Measurements from ENCODE around the gene PGF. TPM values are rescaled to one million over a fixed set of nuclear protein-coding genes. Genes with fewer than 3 reads are reported as not detected.

PGF gene
- total RNA-seq, 4 donors from 2014 or later, result 9.7 to 10.5 (median 10.1) TPM; not detected in 1

DNA sequence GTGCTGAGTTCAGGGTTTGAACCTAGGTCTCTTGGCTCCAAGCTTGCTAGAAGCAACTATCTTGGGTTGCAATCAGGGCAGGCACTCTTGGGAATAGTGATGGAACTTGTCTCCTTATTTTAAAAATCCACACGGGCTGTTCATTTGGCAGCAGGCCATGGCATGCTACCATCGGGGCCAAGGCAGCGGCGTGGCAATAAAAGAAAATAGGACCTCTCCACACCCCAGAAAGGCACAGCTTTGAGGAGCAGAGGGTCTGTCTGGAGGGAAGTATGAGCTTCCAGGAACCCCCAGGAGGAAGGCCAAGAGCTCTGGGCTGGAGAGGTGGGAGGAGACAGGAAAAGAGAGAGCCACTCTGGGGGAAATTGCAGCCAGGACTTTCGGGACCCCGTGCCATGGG, 47.7 kb downstream of the PGF start:
- Histone ChIP-seq H3K27ac (no peak overlapping the region), H3K4me1 (peaks cover 6 to 16% (median 11%) of the 10 kb centered on the region in 4 donors), H3K36me3 (peaks cover 0 to 6% (median 0%) of the 10 kb centered on the region in 4 donors), H3K9me3 (no peaks in the 10 kb centered on the region), H3K27me3 (no peaks in the 10 kb centered on the region), H3K4me3 (no peak overlapping the region)
- DNase-seq, result no peak
- in situ Hi-C loops (cut with MboI; ENCODE audit: low pct_ligation_motif_present in 1 of 4, low pct_unique_long_range_greater_than_20kb in 1 of 4, low sequenced_read_pairs in 3 of 4), result no loop called here
- 30 to 40% methylated on average over 1 to 6 of the region's 6 CpGs for WGBS, 2 donors (ENCODE audit: low coverage in 1 of 2)
- TF ChIP-seq, protein P1, sequence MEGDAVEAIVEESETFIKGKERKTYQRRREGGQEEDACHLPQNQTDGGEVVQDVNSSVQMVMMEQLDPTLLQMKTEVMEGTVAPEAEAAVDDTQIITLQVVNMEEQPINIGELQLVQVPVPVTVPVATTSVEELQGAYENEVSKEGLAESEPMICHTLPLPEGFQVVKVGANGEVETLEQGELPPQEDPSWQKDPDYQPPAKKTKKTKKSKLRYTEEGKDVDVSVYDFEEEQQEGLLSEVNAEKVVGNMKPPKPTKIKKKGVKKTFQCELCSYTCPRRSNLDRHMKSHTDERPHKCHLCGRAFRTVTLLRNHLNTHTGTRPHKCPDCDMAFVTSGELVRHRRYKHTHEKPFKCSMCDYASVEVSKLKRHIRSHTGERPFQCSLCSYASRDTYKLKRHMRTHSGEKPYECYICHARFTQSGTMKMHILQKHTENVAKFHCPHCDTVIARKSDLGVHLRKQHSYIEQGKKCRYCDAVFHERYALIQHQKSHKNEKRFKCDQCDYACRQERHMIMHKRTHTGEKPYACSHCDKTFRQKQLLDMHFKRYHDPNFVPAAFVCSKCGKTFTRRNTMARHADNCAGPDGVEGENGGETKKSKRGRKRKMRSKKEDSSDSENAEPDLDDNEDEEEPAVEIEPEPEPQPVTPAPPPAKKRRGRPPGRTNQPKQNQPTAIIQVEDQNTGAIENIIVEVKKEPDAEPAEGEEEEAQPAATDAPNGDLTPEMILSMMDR (IDR thresholded peaks at IDR 0.05), result no peak
- TF ChIP-seq POLR2A (IDR thresholded peaks at IDR 0.05) (no peak), POLR2AphosphoS5 (IDR thresholded peaks at IDR 0.05) (no peak), EP300 (IDR thresholded peaks at IDR 0.05; ENCODE audit: low read depth) (no peak)
- intact Hi-C loops (cut with DNase I; ENCODE audit: low total_unique reads), result loop anchor here (5.0 kb wide), 1 partner anchor 45 kb away; no protein-coding TSS in a partner anchor

DNA sequence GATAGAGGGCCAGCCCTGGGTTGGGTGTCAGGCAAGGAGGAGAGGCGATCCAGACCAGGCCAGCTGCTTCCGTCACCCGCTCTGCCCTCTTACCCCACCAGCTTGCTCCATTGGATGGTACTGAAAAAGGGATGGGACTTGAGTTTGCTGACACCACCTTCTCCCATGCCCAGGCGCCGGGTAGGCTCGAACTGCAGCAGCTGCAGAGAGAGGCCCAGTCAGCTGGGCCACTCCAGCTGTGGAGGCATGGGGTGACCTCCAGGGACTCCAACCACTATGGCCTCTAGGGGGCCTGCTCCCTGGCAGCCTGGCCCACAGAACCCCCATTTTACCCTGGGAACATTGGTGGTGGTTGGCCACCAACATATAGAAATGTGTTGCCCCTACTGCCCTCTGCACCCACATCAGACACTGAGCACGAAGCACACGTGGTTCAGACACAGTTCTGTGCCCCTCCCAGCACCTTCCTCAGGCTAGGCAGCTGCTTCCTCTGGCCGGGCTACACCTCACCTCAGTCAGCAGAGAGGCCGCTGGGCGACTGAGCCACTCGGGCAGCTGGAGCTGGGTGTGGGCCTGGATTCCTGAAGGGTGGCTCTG, 48.4 kb downstream of the PGF start:
- intact Hi-C loops (cut with DNase I; ENCODE audit: low total_unique reads), result loop anchor here (5.0 kb wide), 1 partner anchor 45 kb away; no protein-coding TSS in a partner anchor
- in situ Hi-C loops (cut with MboI; ENCODE audit: low pct_ligation_motif_present in 1 of 4, low pct_unique_long_range_greater_than_20kb in 1 of 4, low sequenced_read_pairs in 3 of 4), result no loop called here
- no peak overlapping the region for H3K4me3 ChIP-seq
- H3K9me3 ChIP-seq, result no peaks in the 10 kb centered on the region
- peak; percentile 62 for DNase-seq
- no peak overlapping the region for H3K27ac ChIP-seq
- H3K36me3 ChIP-seq, result peaks cover 0 to 13% (median 1%) of the 10 kb centered on the region in 4 donors
- TF ChIP-seq EP300 (IDR thresholded peaks at IDR 0.05; ENCODE audit: low read depth), result no peak
- TF ChIP-seq, protein P1 (IDR thresholded peaks at IDR 0.05), result peak in 3 of 5 experiments; percentile 12 to 29 (median 18)
- TF ChIP-seq POLR2A (IDR thresholded peaks at IDR 0.05), result peak; percentile 6
- TF ChIP-seq POLR2AphosphoS5 (IDR thresholded peaks at IDR 0.05), result no peak
- H3K27me3 ChIP-seq, result no peaks in the 10 kb centered on the region
- peaks cover 6 to 16% (median 11%) of the 10 kb centered on the region in 4 donors for H3K4me1 ChIP-seq
- 62% methylated on average over 12 of the region's 12 CpGs; no CpG with 5 or more reads in 1 of the 2 donors for WGBS, 2 donors (ENCODE audit: low coverage in 1 of 2)

DNA sequence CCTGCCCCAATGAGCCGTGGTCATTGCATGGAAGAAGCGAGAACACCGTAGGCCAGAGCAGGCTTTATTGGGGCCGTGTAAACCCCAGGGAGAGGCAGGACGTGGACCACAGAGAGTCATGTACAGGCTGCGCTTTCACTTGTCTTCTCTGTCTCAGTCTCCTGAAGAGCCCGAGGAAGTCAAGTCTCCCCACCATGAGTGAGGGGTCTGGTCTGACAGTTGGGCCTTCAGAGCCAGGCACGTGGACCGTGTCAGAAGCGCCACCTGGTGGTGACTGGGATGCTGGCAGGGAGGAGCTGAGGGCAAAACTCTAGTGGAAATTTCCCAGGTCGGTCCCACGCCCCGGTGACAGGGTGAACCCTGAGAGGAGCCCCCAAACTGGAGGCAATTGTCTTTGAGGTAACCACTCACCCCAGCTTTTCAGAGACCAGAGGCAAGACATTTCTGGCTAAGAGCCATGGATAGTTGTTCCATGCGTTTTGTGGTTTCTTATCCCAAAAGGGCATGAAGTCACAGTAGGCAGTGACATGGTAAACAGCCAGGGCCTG, 49.7 kb downstream of the PGF start:
- Histone ChIP-seq H3K27ac (peak overlapping the region in 1 of 4 donors; percentile 11), H3K4me3 (no peak overlapping the region), H3K27me3 (no peaks in the 10 kb centered on the region), H3K36me3 (peaks cover 0 to 26% (median 7%) of the 10 kb centered on the region in 4 donors), H3K9me3 (no peaks in the 10 kb centered on the region), H3K4me1 (peaks cover 6 to 16% (median 11%) of the 10 kb centered on the region in 4 donors)
- 46% methylated on average over 14 of the region's 14 CpGs; no CpG with 5 or more reads in 1 of the 2 donors for WGBS, 2 donors (ENCODE audit: low coverage in 1 of 2)
- intact Hi-C loops (cut with DNase I; ENCODE audit: low total_unique reads) (loop anchor here (5.0 kb wide), 1 partner anchor 43 kb away; no protein-coding TSS in a partner anchor), in situ Hi-C loops (cut with MboI; ENCODE audit: low pct_ligation_motif_present in 1 of 4, low pct_unique_long_range_greater_than_20kb in 1 of 4, low sequenced_read_pairs in 3 of 4) (no loop called here)
- peak; percentile 77 for DNase-seq
- TF ChIP-seq POLR2AphosphoS5 (IDR thresholded peaks at IDR 0.05) (peak in 1 of 3 donors; percentile 49), EP300 (IDR thresholded peaks at IDR 0.05; ENCODE audit: low read depth) (no peak)
- TF ChIP-seq, protein P1 (IDR thresholded peaks at IDR 0.05), result peak; percentile 92 to 94 (median 93)

DNA sequence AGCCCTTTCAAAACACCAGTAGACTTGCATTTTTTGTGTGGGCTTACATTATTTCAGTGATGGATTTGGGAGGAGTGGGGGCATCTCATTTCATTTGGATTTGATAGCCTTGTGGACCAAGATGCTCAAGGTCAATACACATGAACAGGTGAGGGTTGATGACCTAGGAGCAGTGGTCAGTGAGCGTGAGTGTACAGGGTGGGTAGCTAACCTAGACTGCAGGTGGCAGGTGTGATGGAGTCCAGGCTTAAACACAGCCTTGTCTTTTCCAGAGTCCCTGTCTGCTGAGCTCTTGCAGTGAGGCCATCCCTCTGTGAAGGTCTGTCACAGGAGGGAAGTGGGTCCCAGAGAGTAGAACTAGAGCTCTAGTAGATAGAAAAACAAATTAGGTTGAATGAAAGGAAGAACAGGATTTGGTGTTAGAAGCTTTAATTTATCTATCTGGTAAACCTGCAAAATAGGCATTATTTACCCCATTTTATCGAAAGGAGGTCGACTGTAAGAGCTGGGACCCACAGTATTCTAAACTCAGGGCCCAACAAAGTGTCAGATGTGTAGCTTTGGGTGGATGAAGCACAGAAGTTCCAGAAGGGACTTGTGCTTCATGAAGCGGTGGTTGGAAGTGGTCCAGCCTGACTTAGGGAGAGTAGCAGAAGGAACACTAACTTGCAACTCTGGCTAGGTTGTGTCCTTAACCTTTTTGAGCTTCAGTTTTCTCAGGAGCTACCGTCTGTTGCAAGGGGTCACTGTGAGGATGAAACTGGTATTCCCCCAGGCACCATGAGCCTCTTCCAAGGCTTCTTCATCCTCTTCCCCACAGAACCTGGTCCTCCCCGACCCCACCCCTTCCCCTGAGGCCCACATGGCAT, 50.5 kb downstream of the PGF start:
- Histone ChIP-seq H3K4me1 (peaks cover 6 to 16% (median 11%) of the 10 kb centered on the region in 4 donors), H3K27ac (no peak overlapping the region), H3K27me3 (no peaks in the 10 kb centered on the region), H3K9me3 (no peaks in the 10 kb centered on the region), H3K4me3 (no peak overlapping the region), H3K36me3 (peaks cover 0 to 34% (median 11%) of the 10 kb centered on the region in 4 donors)
- WGBS, 2 donors (ENCODE audit: low coverage in 1 of 2), result 67 to 84% methylated on average over 1 to 6 of the region's 6 CpGs
- intact Hi-C loops (cut with DNase I; ENCODE audit: low total_unique reads) (loop anchor here (5.0 kb wide), 1 partner anchor 43 kb away; no protein-coding TSS in a partner anchor), in situ Hi-C loops (cut with MboI; ENCODE audit: low pct_ligation_motif_present in 1 of 4, low pct_unique_long_range_greater_than_20kb in 1 of 4, low sequenced_read_pairs in 3 of 4) (no loop called here)
- DNase-seq, result no peak
- TF ChIP-seq, protein P1 (IDR thresholded peaks at IDR 0.05), result no peak
- no peak for TF ChIP-seq EP300 (IDR thresholded peaks at IDR 0.05; ENCODE audit: low read depth)

All from transverse colon (tissue), 4 donors.